Measurements from ENCODE around the gene TIAM1.

GRCh38 chr21:31329456-31330143, 14.5 kb downstream of the TIAM1 start:
- no peak for TF ChIP-seq CTCF (IDR thresholded peaks at IDR 0.05; ENCODE audit: insufficient read depth, low read length, poor library complexity, severe bottlenecking)
- no peak for TF ChIP-seq EZH2phosphoT487 (conservative IDR thresholded peaks at IDR 0.05; ENCODE audit: low read length)

All from SU-DHL-6 (cell line).